Measurements from ENCODE around the gene FLII.

DNA sequence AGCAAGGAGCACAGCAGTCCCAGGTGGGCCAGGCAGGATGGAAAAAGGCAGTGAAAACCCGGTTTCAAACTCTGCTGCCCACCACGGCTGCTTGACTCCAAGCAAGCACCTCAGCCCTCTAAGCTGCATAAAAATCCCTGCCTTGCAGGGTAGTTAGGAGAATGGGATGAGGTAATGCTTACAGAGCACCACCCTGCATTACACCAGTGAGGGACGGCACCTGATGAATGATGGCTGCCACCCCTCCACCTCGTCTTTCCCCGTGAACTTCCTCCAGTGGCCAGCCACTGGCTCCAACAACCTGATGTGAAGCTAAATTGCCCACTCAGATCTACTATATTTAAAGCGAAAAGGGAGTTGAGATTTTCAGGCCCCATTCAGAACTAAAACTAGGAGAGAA, 23.2 kb upstream of the FLII start:
- no peak for TF ChIP-seq EZH2 (IDR thresholded peaks at IDR 0.05; ENCODE audit: low read depth)
- TF ChIP-seq, protein P1, sequence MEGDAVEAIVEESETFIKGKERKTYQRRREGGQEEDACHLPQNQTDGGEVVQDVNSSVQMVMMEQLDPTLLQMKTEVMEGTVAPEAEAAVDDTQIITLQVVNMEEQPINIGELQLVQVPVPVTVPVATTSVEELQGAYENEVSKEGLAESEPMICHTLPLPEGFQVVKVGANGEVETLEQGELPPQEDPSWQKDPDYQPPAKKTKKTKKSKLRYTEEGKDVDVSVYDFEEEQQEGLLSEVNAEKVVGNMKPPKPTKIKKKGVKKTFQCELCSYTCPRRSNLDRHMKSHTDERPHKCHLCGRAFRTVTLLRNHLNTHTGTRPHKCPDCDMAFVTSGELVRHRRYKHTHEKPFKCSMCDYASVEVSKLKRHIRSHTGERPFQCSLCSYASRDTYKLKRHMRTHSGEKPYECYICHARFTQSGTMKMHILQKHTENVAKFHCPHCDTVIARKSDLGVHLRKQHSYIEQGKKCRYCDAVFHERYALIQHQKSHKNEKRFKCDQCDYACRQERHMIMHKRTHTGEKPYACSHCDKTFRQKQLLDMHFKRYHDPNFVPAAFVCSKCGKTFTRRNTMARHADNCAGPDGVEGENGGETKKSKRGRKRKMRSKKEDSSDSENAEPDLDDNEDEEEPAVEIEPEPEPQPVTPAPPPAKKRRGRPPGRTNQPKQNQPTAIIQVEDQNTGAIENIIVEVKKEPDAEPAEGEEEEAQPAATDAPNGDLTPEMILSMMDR (conservative IDR thresholded peaks at IDR 0.05) = no peak
